ENCODE data around the gene PTTG1IP. TPM values are rescaled to one million over a fixed set of nuclear protein-coding genes. Genes with fewer than 3 reads are reported as not detected.
"Not testable (repeated sequence)": the region's sequence is repeated elsewhere in the genome, so short reads cannot be mapped to it uniquely, and the experiment has no call there.

PTTG1IP gene
- total RNA-seq, 2 donors from 2014 or later, result 301 to 351 TPM

GRCh38 chr21:44914176-44914874, 40.8 kb upstream of the PTTG1IP start:
- Histone ChIP-seq H3K27ac (no peak overlapping the region), H3K4me1 (ENCODE audit: control insufficient read depth in 1 of 2, low read depth in 2 of 2) (peaks cover 12 to 14% of the 10 kb centered on the region in 2 donors), H3K27me3 (replicated peaks; ENCODE audit: insufficient read depth) (no peaks in the 10 kb centered on the region), H3K36me3 (no peaks in the 10 kb centered on the region), H3K9me3 (no peaks in the 10 kb centered on the region), H3K4me3 (peak overlapping the region; percentile 4)
- TF ChIP-seq CTCF (IDR thresholded peaks at IDR 0.05), result no peak
- ATAC-seq (ENCODE audit: insufficient number of reproducible peaks, low FRiP score, low read depth) (no peak), DNase-seq (ENCODE audit: low spot score) (no peak)

GRCh38 chr21:44913425-44914175, 40.1 kb upstream of the PTTG1IP start:
- no peak for ATAC-seq (ENCODE audit: insufficient number of reproducible peaks, low FRiP score, low read depth)
- no peaks in the 10 kb centered on the region for H3K36me3 ChIP-seq
- peak overlapping the region; percentile 4 for H3K4me3 ChIP-seq
- no peak for DNase-seq (ENCODE audit: low spot score)
- no peaks in the 10 kb centered on the region for H3K9me3 ChIP-seq
- H3K4me1 ChIP-seq (ENCODE audit: control insufficient read depth in 1 of 2, low read depth in 2 of 2), result peaks cover 14 to 22% of the 10 kb centered on the region in 2 donors
- no peak for TF ChIP-seq CTCF (IDR thresholded peaks at IDR 0.05)
- H3K27ac ChIP-seq, result no peak overlapping the region
- no peaks in the 10 kb centered on the region for H3K27me3 ChIP-seq (replicated peaks; ENCODE audit: insufficient read depth)

- H3K36me3 ChIP-seq; DNase-seq (ENCODE audit: low spot score); ATAC-seq (ENCODE audit: insufficient number of reproducible peaks, low FRiP score, low read depth); H3K9me3 ChIP-seq; H3K4me3 ChIP-seq; H3K27me3 ChIP-seq (replicated peaks; ENCODE audit: insufficient read depth); H3K27ac ChIP-seq: not testable (repeated sequence)
- H3K4me1 ChIP-seq (ENCODE audit: control insufficient read depth in 1 of 2, low read depth in 2 of 2), result peaks cover 17 to 28% of the 10 kb centered on the region in 2 donors
These were observed 39.3 kb upstream of the PTTG1IP start for GRCh38 chr21:44912506-44913412.

- ATAC-seq (ENCODE audit: insufficient number of reproducible peaks, low FRiP score, low read depth), result no peak
- H3K27ac ChIP-seq, result no peak overlapping the region
- peaks cover 17 to 29% of the 10 kb centered on the region in 2 donors for H3K4me1 ChIP-seq (ENCODE audit: control insufficient read depth in 1 of 2, low read depth in 2 of 2)
- DNase-seq (ENCODE audit: low spot score), result no peak
- H3K27me3 ChIP-seq (replicated peaks; ENCODE audit: insufficient read depth), result no peaks in the 10 kb centered on the region
- H3K4me3 ChIP-seq, result no peak overlapping the region
- H3K36me3 ChIP-seq, result no peaks in the 10 kb centered on the region
- no peak for TF ChIP-seq CTCF (IDR thresholded peaks at IDR 0.05)
- H3K9me3 ChIP-seq, result no peaks in the 10 kb centered on the region
These were observed 38.6 kb upstream of the PTTG1IP start for GRCh38 chr21:44912158-44912473.

GRCh38 chr21:44911384-44912157, 38.1 kb upstream of the PTTG1IP start:
- Histone ChIP-seq H3K4me1 (ENCODE audit: control insufficient read depth in 1 of 2, low read depth in 2 of 2) (peaks cover 17 to 29% of the 10 kb centered on the region in 2 donors), H3K27ac (no peak overlapping the region), H3K36me3 (no peaks in the 10 kb centered on the region), H3K4me3 (no peak overlapping the region), H3K27me3 (replicated peaks; ENCODE audit: insufficient read depth) (no peaks in the 10 kb centered on the region), H3K9me3 (no peaks in the 10 kb centered on the region)
- no peak for DNase-seq (ENCODE audit: low spot score)
- no peak for TF ChIP-seq CTCF (IDR thresholded peaks at IDR 0.05)
- peak; percentile 18 for ATAC-seq (ENCODE audit: insufficient number of reproducible peaks, low FRiP score, low read depth)
